Left lung (tissue), 10 donors: ENCODE results near the gene RSPH6A. TPM values are rescaled to one million over a fixed set of nuclear protein-coding genes. Genes with fewer than 3 reads are reported as not detected.

Source experiments
- ATAC-seq: fragments of 200-7000 bp; cut with Tn5 transposase; one replicate; pipeline ENCODE4 v1.9.1; 2020; ENCODE audit warnings: moderate library complexity
- DNase-seq, 4 donors: peaks; one replicate each; pipeline ENCODE4 v3.0.0-alpha.2; 2013 to 2020
- H3K27ac ChIP-seq, 2 donors: fragments of 200-600 bp; sonication (generic) in 1 of 2; one replicate each; pipeline versions ENCODE4 v1.5.0 to v1.8.0; 2020 to 2021
- H3K27me3 ChIP-seq, 2 donors: fragments of 200-600 bp; sonication (generic) in 1 of 2; one replicate each; pipeline versions ENCODE4 v1.5.0 to v1.8.0; 2020 to 2021
- H3K36me3 ChIP-seq, 2 donors: fragments of 200-600 bp; sonication (generic) in 1 of 2; one replicate each; pipeline versions ENCODE4 v1.5.0 to v1.8.0; 2020 to 2021
- H3K4me1 ChIP-seq, 2 donors: fragments of 200-600 bp; one replicate each; pipeline ENCODE4 v1.8.0; 2021
- H3K4me3 ChIP-seq, 2 donors: fragments of 200-600 bp; sonication (generic) in 1 of 2; one replicate each; pipeline versions ENCODE4 v1.5.0 to v1.8.0; 2020 to 2021; ENCODE audit warnings: mild to moderate bottlenecking in 1 of 2
- H3K9me3 ChIP-seq, 2 donors: fragments of 200-600 bp; sonication (generic) in 1 of 2; one replicate each; pipeline versions ENCODE4 v1.5.0 to v1.8.0; 2020 to 2021
- CTCF ChIP-seq, 2 donors: fragments of 200-600 bp; sonication (generic) in 1 of 2; IDR thresholded peaks; one replicate each; pipeline versions ENCODE4 v1.5.0 to v1.8.0; 2021; ENCODE audit warnings: antibody characterized with exemption in 2 of 2
- intact Hi-C, 2 donors: fragments of 100-400 bp; cut with DNase I; formaldehyde crosslinking; loops; one replicate each; pipeline versions ENCODE4 v1.11.2 to v1.14.2; 2022
- polyA plus RNA-seq, 6 donors: library from polyadenylated mRNA; unstranded; fragments of 120-200 nt; gene quantifications; one replicate each; pipeline ENCODE4 v1.2.1, GENCODE V29; 2013; ENCODE audit not compliant: insufficient read length in 6 of 6
- total RNA-seq, 2 donors: library from RNA; stranded (reverse); fragmentation: NEBNext Ultra II Directional; extraction: Animal tissue kit (Norgen Biotek cat#: 25700); gene quantifications; one replicate each; pipeline ENCODE4 v1.2.1, GENCODE V29; 2021
- donor health status: DM: no; HTN: yes; CAD: no.
- donor health status: DM: no; HTN: no; CAD: no.

The RSPH6A gene
- total and polyA plus RNA-seq, 8 donors, result 0.09 to 0.13 TPM; not detected in 6

DNA sequence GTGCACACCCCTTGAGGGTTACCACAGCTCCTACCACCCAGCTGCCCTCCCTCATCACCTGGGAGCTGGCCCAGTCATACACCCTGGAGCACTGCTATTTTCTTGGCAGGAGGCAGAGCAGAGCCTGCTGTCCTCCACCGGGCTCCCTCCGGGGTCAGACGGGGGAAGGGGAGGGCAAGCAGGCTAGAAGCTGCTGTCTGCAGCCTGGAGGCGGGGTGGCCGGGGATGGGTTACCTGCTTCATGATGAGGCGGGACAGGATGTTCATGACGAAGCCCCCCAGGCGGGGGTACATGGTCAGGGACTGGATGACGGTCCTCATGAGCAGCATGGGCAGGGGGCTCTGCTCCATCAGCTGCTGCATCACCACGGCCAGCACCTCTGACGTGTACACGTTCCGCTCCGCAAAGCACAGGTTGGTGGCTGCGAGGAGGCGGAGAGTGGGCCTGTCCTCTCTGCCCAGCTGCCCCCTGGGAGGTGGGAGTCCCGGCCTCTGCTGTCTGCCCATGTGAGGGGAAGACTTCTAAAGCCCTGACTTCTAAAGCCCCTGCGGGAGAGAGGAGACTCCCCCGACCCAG lies 2.7 kb upstream of the RSPH6A start:
- H3K4me3 ChIP-seq, result no peak overlapping the region
- ATAC-seq (peak; percentile 4), DNase-seq (peak in 1 of 4 donors; percentile 83)
- intact Hi-C loops, result no loop called here
- no peaks in the 10 kb centered on the region for H3K9me3 ChIP-seq
- no peak for TF ChIP-seq CTCF (IDR thresholded peaks at IDR 0.05)
- no peak overlapping the region for H3K27ac ChIP-seq
- H3K36me3 ChIP-seq, result peaks cover 0 to 52% of the 10 kb centered on the region in 2 donors
- peaks cover 0 to 10% of the 10 kb centered on the region in 2 donors for H3K4me1 ChIP-seq
- H3K27me3 ChIP-seq, result peaks cover 0 to 36% of the 10 kb centered on the region in 2 donors

- ATAC-seq, result peak; percentile 95
These were observed 2.1 kb upstream of the RSPH6A start for GRCh38 chr19:45817010-45817724.

GRCh38 chr19:45816236-45817009 lies 1.3 kb upstream of the RSPH6A start:
- intact Hi-C loops, result no loop called here
- peak in 1 of 4 donors; percentile 73 for DNase-seq
- ATAC-seq, result no peak
- no peak for TF ChIP-seq CTCF (IDR thresholded peaks at IDR 0.05)
- Histone ChIP-seq H3K27ac (no peak overlapping the region), H3K27me3 (peaks cover 0 to 37% of the 10 kb centered on the region in 2 donors), H3K4me3 (no peak overlapping the region), H3K9me3 (no peaks in the 10 kb centered on the region), H3K4me1 (peaks cover 0 to 10% of the 10 kb centered on the region in 2 donors), H3K36me3 (peaks cover 0 to 40% of the 10 kb centered on the region in 2 donors)

More at GRCh38 chr19:45817010-45817724, 2.1 kb upstream of the RSPH6A start:
- Histone ChIP-seq H3K4me3 (no peak overlapping the region), H3K27me3 (peaks cover 0 to 37% of the 10 kb centered on the region in 2 donors), H3K9me3 (no peaks in the 10 kb centered on the region), H3K36me3 (peaks cover 0 to 45% of the 10 kb centered on the region in 2 donors), H3K27ac (no peak overlapping the region), H3K4me1 (peaks cover 0 to 10% of the 10 kb centered on the region in 2 donors)
- TF ChIP-seq CTCF (IDR thresholded peaks at IDR 0.05), result peak; percentile 97
- intact Hi-C loops, result no loop called here
- peak; percentile 79 to 97 (median 94) for DNase-seq

DNA sequence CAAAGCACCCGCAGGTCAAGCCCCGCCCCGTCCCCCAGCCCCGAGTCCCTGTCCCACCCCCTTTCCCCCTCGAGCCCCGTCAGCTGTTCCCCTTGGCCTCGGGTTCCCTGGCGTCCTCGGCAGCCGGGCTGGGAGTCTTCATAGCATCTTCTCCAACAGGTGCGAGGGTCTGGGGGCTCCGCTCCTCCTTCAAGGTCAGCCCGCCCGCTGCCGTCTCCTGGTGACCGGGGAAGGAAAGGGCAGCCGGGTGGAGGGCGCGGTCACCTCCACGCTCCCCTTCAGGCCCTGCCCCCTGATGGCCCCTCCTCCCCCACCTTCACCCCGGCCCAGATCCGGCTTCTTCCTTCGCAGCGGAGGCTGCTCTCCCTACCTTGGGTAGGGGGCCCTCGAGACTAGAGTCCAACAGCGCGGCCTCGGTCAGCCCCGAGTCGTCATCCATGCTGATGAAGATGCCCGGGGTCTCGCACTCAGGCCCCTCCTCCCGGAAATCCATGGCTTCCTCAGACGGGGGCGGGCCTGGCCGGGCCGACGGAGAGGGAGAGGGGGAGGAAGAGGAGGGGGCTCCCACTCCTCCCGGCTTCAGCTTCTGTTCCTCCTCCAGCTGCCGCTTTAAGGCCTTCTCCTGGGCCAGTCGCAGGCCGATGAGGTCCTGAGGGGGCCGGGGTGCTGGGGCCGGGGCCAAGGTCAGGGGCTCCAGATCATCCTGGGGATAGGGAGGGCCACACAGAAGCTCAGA lies 541 bp upstream of the RSPH6A start:
- Histone ChIP-seq H3K9me3 (no peaks in the 10 kb centered on the region), H3K36me3 (peaks cover 0 to 32% of the 10 kb centered on the region in 2 donors), H3K4me3 (peak overlapping the region; percentile 3 to 17), H3K4me1 (peaks cover 0 to 10% of the 10 kb centered on the region in 2 donors), H3K27ac (no peak overlapping the region), H3K27me3 (peaks cover 0 to 42% of the 10 kb centered on the region in 2 donors)
- no peak for TF ChIP-seq CTCF (IDR thresholded peaks at IDR 0.05)
- DNase-seq (peak in 2 of 4 donors; percentile 52 to 74), ATAC-seq (no peak)
- intact Hi-C loops, result no loop called here
